NB4 (cell line): Measurements from ENCODE around the gene TSEN15.

Source experiments
- MYC ChIP-seq: IDR thresholded peaks from 2 replicates; pipeline ENCODE4 v1.6.1; 2011; ENCODE audit warnings: low read depth, low read length
- POLR2A ChIP-seq: IDR thresholded peaks from 2 replicates; pipeline ENCODE4 v1.6.1; 2011; ENCODE audit warnings: mild to moderate bottlenecking; ENCODE audit not compliant: insufficient read length; ENCODE audit errors: extremely low read depth
- TF ChIP-seq, protein P1 (sequence below): IDR thresholded peaks from one replicate; pipeline ENCODE4 v1.5.1; 2012; ENCODE audit warnings: low read depth, low read length

DNA sequence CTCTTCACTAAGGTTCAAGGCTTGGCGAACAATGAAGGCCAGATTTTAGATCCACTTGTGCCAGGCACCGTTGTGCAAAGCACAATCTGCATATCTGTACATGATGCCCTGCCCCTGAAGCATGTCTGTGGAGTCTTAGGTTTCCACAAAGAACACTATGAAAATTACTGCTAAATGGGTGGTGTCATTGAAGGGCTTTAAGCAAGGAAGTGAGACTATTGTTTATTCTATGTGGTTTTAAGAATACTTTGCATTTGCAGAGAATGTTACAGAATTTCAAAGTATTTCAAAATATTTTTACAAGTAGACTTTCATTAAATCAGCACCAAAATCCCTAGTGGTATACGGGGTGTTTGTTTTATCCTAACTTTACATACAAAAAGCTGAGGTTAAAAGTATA lies 8.8 kb downstream of the TSEN15 start:
- TF ChIP-seq, protein P1, sequence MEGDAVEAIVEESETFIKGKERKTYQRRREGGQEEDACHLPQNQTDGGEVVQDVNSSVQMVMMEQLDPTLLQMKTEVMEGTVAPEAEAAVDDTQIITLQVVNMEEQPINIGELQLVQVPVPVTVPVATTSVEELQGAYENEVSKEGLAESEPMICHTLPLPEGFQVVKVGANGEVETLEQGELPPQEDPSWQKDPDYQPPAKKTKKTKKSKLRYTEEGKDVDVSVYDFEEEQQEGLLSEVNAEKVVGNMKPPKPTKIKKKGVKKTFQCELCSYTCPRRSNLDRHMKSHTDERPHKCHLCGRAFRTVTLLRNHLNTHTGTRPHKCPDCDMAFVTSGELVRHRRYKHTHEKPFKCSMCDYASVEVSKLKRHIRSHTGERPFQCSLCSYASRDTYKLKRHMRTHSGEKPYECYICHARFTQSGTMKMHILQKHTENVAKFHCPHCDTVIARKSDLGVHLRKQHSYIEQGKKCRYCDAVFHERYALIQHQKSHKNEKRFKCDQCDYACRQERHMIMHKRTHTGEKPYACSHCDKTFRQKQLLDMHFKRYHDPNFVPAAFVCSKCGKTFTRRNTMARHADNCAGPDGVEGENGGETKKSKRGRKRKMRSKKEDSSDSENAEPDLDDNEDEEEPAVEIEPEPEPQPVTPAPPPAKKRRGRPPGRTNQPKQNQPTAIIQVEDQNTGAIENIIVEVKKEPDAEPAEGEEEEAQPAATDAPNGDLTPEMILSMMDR = no peak
- no peak for TF ChIP-seq POLR2A
- TF ChIP-seq MYC = no peak
